Lung (tissue), 12 donors: ENCODE results near the gene SEC16B. TPM values are rescaled to one million over a fixed set of nuclear protein-coding genes. Genes with fewer than 3 reads are reported as not detected.

ENCODE experiments used
- ATAC-seq: fragments of 200-7000 bp; cut with Tn5 transposase; one replicate; pipeline ENCODE4 v1.9.1; 2020; ENCODE audit warnings: moderate number of reproducible peaks; ENCODE audit not compliant: insufficient read depth, low FRiP score
- DNase-seq, 3 donors: peaks; one replicate each; pipeline ENCODE4 v3.0.0-alpha.2; 2013 to 2017
- H3K27ac ChIP-seq, 2 donors: one replicate each; pipeline ENCODE4 v1.5.1; 2013; ENCODE audit warnings: mild to moderate bottlenecking in 2 of 2, moderate library complexity in 2 of 2, control low read depth in 1 of 2, inconsistent platforms in 1 of 2, low read depth in 1 of 2, low read length in 1 of 2
- H3K27me3 ChIP-seq, 3 donors: one replicate each; pipeline ENCODE4 v1.5.1; 2013; ENCODE audit warnings: low read length in 2 of 3; ENCODE audit not compliant: control insufficient read depth in 3 of 3, insufficient read depth in 3 of 3
- H3K36me3 ChIP-seq, 4 donors: one replicate each; pipeline ENCODE4 v1.5.1; 2013; ENCODE audit warnings: low read length in 4 of 4, mild to moderate bottlenecking in 1 of 4, moderate library complexity in 1 of 4; ENCODE audit not compliant: control insufficient read depth in 4 of 4, insufficient read depth in 4 of 4
- H3K4me1 ChIP-seq, 5 donors: one replicate each; pipeline ENCODE4 v1.5.1; 2013; ENCODE audit warnings: low read length in 5 of 5, mild to moderate bottlenecking in 2 of 5, moderate library complexity in 1 of 5; ENCODE audit not compliant: control insufficient read depth in 5 of 5, insufficient read depth in 5 of 5
- H3K4me3 ChIP-seq: one replicate; pipeline ENCODE4 v1.5.1; 2013; ENCODE audit warnings: mild to moderate bottlenecking, control low read depth, moderate library complexity
- H3K9ac ChIP-seq, 2 donors: one replicate each; pipeline ENCODE4 v1.5.1; 2013; ENCODE audit warnings: low read length in 2 of 2, control low read depth in 1 of 2; ENCODE audit not compliant: insufficient read depth in 1 of 2
- H3K9me3 ChIP-seq, 4 donors: one replicate each; pipeline ENCODE4 v1.5.1; 2013; ENCODE audit warnings: low read length in 3 of 4, mild to moderate bottlenecking in 1 of 4, moderate library complexity in 1 of 4; ENCODE audit not compliant: control insufficient read depth in 4 of 4, insufficient read depth in 3 of 4
- CTCF ChIP-seq: IDR thresholded peaks from 2 replicates; pipeline ENCODE4 v1.5.1; 2012; ENCODE audit warnings: mild to moderate bottlenecking; ENCODE audit errors: control extremely low read depth, extremely low read depth
- WGBS, 2 donors: extraction: QIAGEN DNeasy Blood & Tissue Kit; methylation state at CpG; one replicate each; pipeline ENCODE4 v1.1.7; 2013; 5-methylcytosine and 5-hydroxymethylcytosine counted together
- polyA plus RNA-seq, 2 donors: library from polyadenylated mRNA; stranded (reverse); fragments of 200-250 nt; gene quantifications; one replicate each; pipeline ENCODE4 v1.2.1, GENCODE V29; 2013
- total RNA-seq, 2 donors: library from RNA; depleted of rRNA in 1 of 2; stranded (reverse); fragments of >200 nt in 1 of 2; gene quantifications; one replicate each; pipeline ENCODE4 v1.2.1, GENCODE V29; 2014 to 2021
- donor health status: control.
- donor health status: control.
- donor health status: Bipolar disorder and iron deficiency.
- donor health status: healthy.
- donor health status: DM: yes; HTN: yes; CAD: no.

Gene SEC16B
- total and polyA plus RNA-seq, 4 donors: 0.74 to 2.6 (median 1.4) TPM

- 79 to 84% methylated on average over 3 of the region's 3 CpGs for WGBS, 2 donors
- DNase-seq: peak in 2 of 3 donors; percentile 18 to 49
- no peak for TF ChIP-seq CTCF
- H3K9ac ChIP-seq: no peak overlapping the region
- no peak overlapping the region for H3K27ac ChIP-seq
- H3K36me3 ChIP-seq: no peaks in the 10 kb centered on the region
- H3K4me1 ChIP-seq: peaks cover 0 to 2% (median 0%) of the 10 kb centered on the region in 5 donors
- H3K27me3 ChIP-seq: no peaks in the 10 kb centered on the region
- H3K4me3 ChIP-seq: no peak overlapping the region
- no peak for ATAC-seq
- H3K9me3 ChIP-seq: no peaks in the 10 kb centered on the region
Measured at GRCh38 chr1:177923441-177923840, 46.4 kb downstream of the SEC16B start.

DNA sequence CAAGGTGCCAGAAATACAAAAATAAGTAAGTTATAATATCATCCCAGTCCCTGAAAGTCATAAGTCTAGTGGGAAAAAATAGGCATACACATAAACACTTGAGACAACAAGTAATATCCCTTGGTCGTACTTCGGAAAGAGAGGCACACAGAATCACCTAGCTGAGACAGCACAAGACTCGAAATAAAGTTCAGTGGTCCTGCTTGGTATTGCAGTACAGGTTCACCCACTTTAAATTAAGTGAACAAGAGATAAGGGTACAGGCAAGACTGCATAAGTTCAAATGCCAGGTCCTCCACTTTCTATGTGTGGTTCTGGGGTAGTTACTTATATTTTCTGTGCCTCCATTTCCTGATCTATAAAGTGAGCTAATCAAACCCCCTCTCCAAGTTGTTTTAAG is 47.6 kb downstream of the SEC16B start:
- Histone ChIP-seq H3K4me1 (peaks cover 0 to 2% (median 0%) of the 10 kb centered on the region in 5 donors), H3K36me3 (no peaks in the 10 kb centered on the region), H3K9me3 (peaks cover 0 to under 1% (median 0%) of the 10 kb centered on the region in 4 donors), H3K27me3 (no peaks in the 10 kb centered on the region), H3K27ac (no peak overlapping the region), H3K9ac (no peak overlapping the region), H3K4me3 (no peak overlapping the region)
- no peak for TF ChIP-seq CTCF
- no peak for DNase-seq
- WGBS, 2 donors: 90 to 91% methylated on average over 3 of the region's 3 CpGs
- no peak for ATAC-seq

DNA sequence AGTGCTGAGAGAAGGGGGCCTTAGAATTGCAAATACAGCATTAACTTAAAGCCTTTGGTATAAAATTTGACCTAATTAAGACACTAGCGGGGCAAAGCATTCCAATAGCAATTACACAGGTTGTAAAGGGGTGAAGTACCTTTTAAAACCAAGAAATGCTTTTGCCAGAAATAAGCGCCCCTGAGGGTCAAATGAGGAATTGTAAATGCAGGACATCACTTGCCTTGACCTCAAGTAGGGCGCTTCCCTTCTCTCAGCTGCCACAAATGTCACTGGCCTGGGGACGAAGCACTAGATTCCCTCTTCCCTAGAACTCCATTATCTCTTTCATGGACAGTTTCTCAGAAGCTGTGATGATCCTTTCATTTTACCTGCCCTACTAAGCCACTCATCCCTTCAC is 48.3 kb downstream of the SEC16B start:
- TF ChIP-seq CTCF: no peak
- Histone ChIP-seq H3K4me1 (peaks cover 0 to 2% (median 0%) of the 10 kb centered on the region in 5 donors), H3K4me3 (no peak overlapping the region), H3K9me3 (peaks cover 0 to 2% (median 0%) of the 10 kb centered on the region in 4 donors), H3K27me3 (no peaks in the 10 kb centered on the region), H3K36me3 (no peaks in the 10 kb centered on the region), H3K27ac (no peak overlapping the region), H3K9ac (no peak overlapping the region)
- DNase-seq: no peak
- no peak for ATAC-seq
- 89 to 95% methylated on average over 4 of the region's 4 CpGs for WGBS, 2 donors

DNA sequence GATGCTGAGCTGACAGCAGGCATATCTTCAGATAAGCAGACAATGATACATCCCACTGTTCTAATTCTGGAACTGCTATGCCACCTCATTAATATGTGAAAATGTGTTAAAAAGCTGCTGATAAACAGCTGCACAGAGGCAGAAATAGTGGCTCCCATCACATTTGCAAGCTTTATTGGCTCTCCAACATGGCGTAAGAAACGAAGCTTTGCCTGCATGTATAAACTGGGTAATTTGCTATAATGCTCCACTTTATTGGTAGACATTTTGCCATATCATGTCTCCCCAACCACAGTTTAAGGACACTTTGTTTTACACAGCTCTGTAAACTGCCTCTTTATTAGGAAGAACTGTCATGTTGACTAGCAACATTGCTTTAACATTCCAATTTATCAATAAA is 49.8 kb downstream of the SEC16B start:
- Histone ChIP-seq H3K36me3 (no peaks in the 10 kb centered on the region), H3K27ac (no peak overlapping the region), H3K4me3 (no peak overlapping the region), H3K9me3 (peaks cover 0 to 5% (median 0%) of the 10 kb centered on the region in 4 donors), H3K4me1 (peaks cover 0 to 2% (median 0%) of the 10 kb centered on the region in 5 donors), H3K27me3 (no peaks in the 10 kb centered on the region), H3K9ac (no peak overlapping the region)
- WGBS, 2 donors: 93 to 97% methylated on average over 2 of the region's 2 CpGs
- no peak for TF ChIP-seq CTCF
- no peak for ATAC-seq
- no peak for DNase-seq
